Measurements from ENCODE around the gene COG3.
"Not testable (repeated sequence)": the region's sequence is repeated elsewhere in the genome, so short reads cannot be mapped to it uniquely, and the experiment has no call there.

The COG3 gene, protein sequence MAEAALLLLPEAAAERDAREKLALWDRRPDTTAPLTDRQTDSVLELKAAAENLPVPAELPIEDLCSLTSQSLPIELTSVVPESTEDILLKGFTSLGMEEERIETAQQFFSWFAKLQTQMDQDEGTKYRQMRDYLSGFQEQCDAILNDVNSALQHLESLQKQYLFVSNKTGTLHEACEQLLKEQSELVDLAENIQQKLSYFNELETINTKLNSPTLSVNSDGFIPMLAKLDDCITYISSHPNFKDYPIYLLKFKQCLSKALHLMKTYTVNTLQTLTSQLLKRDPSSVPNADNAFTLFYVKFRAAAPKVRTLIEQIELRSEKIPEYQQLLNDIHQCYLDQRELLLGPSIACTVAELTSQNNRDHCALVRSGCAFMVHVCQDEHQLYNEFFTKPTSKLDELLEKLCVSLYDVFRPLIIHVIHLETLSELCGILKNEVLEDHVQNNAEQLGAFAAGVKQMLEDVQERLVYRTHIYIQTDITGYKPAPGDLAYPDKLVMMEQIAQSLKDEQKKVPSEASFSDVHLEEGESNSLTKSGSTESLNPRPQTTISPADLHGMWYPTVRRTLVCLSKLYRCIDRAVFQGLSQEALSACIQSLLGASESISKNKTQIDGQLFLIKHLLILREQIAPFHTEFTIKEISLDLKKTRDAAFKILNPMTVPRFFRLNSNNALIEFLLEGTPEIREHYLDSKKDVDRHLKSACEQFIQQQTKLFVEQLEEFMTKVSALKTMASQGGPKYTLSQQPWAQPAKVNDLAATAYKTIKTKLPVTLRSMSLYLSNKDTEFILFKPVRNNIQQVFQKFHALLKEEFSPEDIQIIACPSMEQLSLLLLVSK

DNA sequence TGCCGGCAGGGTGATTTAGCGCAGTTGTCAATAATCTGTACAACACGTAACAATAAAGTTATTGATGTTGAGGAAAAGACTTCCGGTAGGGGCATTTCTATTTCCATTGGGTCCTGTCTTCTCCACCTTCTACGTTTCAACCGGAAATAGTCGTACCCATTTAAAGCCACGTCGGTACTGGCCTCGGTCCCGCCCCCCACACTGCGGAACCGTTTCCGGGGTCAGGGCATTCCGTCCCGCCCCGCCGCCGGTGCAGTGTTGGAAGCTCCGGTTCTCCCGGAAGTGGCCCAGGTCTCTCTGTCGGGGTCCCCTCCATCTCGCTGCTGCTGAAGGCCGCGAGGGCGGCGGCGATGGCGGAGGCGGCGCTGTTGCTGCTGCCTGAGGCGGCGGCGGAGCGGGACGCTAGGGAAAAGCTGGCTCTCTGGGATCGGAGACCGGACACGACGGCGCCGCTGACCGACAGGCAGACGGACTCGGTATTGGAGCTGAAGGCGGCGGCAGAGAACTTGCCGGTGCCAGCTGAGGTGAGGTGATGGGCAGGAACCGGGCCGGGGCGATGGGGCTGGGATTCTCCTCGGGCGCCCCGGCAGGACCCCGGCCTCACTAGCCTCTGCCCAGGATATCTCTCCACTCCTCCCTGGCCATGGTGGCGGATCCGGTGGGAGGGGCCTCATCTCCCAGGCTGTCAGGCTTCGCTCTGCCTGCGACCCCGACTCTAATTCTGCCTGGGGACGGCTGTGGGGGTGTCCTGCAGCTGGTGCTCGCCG is at the start of gene COG3:
Gene COG3 (plus strand): TSS at position 253 of the 767 bp plus-strand sequence. CDS start 98 bp downstream, at position 351.
- peak; percentile 97 for DNase-seq

DNA sequence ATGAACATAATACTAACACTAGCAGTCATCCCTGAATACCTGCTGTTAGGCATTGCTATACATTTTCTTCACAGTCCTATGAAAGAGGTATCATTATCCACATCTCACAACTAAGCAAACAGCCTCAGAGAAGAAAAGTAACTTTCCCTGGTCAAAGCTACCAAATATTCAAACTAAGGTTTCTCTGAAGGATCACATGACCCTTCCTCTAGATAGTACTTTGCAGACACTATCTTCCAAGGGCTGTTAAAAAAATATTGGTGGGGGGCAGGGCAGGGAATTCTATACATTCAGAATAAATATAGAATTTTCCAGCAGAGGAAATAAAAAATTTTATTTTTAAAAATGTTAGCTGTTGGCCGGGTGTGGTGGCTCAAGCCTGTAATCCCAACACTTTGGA is 49.6 kb upstream of the COG3 start:
- no peak for DNase-seq

DNA sequence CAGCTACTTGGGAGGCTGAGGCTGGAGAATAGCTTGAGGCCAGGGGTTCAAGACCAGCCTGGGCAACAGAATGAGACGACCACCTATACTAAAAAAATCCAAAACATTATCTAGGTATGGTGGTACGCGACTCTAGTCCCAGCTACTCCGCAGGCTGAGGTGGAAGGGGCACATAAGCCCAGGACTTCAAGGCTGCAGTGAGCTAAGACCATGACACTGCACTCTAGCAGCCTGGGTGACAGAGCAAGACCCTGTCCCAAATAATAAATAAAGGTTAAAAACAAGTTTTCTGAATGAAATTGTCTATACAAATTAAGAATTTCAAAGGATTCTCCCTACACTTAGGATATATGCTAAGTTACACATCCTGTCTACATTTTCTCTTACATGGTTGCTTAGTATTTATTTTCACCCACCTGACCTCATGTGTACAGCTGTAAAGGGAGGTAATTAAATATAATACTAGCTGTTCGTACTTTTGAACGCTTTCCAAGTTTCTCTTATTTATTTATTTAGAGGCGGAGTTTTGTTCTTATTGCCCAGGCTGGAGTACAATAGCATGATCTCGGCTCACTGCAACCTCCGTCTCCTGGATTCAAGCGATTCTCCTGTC is 48.1 kb upstream of the COG3 start:
- DNase-seq = peak; percentile 44

DNA sequence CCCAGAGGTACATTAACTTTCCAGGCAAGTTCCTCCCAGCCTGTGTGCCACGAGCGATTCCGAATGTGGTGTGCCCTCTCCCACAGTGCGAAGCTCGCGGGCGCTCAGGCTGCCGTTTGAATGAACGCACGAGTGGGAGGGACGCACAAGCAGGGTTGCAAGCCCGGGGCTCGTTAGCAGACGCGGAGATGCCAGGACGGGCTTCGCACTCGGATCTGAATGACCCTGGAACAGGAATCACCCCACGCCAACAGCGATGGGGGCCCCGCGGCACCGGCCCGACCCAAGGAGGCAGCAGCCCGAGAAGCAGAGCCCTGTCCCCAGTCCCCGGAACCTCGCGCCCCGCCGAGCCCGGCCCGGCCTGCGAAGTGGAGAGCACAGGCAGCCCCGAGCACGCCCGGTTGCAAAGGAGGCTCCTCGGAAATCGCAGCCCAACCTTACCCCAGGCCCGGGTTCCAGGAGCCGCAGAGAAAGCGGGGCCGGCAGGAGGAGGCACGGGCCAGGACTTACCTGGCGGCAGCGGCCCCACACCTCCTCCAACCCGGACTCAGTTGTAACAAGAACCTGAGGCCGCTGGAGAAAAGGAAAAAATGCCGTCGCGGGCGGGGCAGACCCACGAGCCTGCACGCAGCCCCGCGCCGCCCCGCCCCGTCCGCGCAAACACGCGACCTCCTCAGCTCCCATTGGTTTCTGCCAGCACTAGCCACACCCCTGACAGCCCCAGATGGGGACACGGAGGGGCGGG is 46.8 kb upstream of the COG3 start, which contains the start of gene SLC25A30:
Gene SLC25A30 (minus strand): TSS at position 584 of the 745 bp plus-strand sequence. CDS start 6,948 bp downstream, outside the sequence.
- peak; percentile 82 for DNase-seq

DNA sequence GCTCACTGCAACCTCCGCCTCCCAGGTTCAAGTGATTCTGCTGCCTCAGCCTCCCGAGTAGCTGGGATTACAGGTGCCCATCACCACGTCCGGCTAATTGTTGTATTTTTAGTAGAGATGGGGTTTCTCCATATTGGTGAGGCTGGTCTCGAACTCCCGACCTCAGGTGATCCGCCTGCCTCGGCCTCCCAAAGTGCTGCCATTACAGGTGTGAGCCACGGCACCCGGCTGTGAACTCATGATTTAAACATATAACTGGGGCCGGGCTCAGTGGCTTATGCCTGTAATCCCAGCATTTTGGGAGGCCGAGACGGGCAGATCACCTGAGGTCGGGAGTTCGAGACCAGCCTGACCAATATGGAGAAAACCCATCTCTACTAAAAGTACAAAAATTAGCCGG is 45.4 kb upstream of the COG3 start:
- not testable (repeated sequence) for DNase-seq

DNA sequence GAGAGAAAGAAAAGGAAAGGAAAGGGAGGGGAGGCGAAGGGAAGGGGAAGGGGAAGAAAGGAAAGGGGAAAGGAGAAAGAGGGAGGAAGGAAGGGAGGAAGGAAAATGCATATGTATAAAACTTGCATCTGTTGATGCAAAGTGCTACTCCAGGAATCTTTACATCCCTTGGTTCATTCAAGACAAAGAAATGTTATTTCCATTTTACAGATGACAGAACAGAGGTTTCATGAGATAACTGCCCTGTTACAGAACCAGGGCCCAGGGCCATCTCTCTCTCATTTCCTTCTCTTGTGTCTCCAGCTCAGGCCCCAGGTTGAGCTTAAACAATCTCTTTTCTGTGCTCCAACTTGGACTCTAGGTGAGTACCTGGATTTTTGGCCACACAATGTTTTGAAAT is 44.8 kb upstream of the COG3 start:
- DNase-seq = no peak

DNA sequence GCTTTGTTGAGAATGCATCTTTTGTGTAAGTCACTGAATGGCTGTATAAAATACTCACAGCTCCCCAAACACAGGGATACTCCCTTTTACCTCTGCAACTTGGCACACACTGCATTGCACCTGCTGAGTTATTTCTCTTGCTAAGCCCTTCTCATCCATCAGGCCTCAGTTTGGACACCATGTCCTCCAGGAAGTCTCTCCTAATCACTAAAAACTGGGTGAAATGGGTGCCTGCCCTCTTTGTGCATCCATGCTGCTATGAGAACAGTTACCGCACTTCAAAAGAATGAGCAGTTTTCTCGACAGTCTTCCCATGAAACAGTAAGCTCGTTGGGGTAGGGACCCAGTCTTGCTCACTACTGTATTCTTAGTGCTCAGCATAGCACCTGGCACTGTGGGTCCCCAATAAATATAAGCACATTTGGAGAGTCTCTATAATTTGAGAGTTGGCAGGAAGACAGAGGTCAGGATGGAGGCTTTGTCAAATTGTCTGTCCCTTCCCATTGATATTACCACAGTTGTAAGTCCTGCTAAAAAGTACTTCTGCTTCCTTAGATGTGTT is 41.9 kb upstream of the COG3 start:
- DNase-seq = no peak

DNA sequence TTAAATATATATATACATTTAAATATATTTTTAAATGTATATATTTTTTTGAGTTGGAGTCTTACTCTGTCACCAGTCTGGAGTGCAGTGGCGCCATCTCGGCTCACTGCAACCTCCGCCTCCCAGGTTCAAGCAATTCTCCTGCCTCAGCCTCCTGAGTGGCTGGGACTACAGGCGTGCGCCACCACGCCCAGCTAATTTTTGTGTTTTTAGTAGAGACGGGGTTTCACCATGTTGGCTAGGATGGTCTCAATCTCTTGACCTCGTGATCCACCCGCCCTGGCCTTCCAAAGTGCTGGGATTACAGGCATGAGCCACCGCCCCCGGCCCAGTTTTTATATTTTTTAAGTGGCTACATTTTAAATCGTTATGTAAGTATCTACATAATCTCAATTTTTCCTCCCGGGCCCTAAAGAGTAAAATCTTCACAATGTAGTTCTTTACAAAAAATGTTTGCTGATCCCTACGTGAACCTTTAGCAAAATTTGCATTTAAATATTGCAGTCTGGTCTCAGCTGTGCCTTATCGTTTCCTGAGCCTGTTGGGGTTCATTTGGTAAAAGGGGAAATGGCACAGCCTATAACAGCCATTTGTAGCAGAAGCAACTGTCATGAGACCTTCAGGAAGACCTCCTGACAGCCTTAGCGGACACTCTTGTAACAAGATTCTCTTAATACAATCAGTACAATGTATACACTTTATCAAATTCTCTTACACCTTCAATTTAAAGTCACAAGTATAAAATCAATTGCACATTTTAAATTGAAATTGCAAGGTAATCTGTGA is 38.5 kb upstream of the COG3 start:
- DNase-seq = not testable (repeated sequence)

DNA sequence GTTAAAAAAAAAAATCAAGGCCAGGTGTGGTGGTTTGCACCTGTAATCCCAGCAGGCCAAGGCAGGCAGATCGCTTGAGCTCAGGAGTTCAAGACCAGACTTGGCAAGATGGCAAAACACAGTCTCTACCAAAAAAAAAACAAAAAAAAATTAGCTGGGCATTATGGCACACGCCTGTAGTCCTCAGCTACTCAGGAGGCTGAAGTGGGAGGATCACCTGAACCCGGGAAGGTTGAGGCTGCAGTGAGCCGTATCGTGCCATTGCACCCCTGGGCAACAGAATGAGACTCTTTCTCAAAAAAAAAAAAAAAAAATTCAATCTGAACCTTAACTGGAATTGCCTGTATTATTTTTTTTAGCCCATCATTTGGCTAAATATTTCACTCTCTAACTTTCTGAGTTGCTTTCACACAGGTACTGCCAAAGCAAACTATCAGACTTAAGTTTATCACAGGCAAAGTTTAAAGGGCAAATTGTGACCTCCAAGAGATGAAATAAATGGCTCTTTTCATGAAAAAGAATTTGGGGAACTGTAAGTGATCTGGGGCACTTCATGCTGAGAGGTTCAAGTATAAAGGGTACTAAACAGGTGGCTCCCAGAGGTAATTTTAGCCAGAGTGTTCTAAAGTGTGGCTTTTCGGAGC is 31.9 kb upstream of the COG3 start:
- DNase-seq = no peak

DNA sequence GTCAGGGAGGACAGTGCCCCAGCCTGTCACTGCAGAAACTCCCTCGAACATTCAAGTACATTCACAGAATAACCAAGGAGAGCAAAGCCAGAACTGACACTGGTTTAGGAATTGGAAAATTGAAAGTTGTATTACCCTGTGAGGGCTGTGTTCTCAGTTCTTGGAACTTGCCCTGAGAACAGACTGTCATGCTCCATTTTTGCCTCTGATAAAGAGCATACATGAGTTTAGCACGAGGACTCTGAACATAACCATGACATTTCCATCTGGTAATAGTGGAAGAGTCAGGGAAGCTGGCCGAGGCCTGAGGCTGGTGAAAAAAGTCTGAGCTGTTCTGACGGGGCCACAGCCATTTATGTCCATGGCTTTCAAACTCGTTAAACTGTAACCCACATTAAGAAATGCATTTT is 31.4 kb upstream of the COG3 start:
- no peak for DNase-seq

DNA sequence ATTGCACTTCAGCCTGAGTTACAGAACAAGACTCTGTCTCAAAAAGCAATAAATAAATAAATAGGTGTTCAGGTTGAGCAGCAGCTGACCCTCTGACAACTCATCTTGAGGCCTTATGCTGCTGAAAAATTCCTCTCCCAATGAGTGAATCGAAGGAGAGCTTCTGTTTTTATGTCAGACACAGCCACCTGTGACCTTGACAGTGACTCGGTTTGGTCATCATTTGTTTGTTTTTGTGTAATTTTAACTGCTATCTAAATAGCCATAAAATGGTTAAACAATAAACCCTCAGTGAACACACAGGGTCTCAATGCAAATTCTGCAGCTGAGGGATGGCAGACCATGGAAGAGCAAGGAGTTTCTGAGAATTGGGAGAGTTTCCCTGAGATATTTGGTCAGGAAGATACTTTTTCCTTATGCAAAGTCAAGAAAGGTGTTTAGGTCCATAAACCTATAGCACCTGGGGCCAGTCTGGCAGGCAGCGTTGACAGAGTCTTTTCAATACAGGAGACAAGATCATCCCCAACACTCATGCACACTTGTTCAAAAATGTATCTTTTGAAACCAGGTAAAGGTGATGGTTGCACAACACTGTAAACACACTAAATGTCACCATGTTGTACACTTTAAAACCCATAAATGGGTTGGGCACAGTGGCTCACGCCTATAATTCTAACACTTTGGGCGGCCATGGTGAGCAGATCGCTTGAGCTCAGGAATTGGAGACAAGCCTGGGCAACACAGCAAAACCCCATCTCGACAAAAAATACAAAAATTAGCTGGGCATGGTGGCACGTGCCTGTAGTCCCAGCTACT is 30.0 kb upstream of the COG3 start:
- no peak for DNase-seq

DNA sequence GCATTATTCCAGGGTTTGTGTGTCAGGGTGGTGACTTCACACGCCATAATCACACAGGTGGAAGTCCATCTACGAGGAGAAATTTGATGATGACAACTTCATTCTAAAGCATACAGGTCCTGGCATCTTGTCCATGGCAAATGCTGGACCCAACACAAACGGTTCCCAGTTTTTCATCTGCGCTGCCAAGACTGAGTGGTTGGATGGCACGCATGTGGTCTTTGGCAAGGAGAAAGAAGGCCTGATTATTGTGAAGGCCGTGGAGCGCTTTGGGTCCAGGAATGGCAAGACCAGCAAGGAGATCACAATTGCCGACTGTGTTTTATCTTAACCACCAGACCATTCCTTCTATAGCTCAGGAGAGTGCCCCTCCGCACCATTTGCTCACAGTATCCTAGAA is 28.4 kb upstream of the COG3 start:
- DNase-seq = no peak

DNA sequence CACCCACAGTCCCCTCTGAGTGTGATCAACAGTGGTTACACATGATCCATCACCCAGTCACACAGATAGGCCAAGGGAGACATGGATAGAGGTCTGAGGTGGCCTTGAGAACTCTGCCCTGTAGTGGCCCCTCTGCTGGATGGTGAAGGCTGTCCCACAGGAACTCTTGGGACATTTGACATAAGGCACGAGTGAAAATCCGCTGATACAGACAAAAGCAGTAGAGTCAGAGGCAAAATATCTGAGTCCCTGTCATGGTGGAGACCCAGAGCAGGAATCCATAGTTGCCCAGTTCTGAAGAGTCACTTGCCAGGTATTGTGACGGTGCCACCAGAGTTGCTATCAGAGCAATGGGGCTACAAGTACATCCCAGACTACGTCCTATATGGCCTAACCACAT is 27.8 kb upstream of the COG3 start:
- DNase-seq = no peak

DNA sequence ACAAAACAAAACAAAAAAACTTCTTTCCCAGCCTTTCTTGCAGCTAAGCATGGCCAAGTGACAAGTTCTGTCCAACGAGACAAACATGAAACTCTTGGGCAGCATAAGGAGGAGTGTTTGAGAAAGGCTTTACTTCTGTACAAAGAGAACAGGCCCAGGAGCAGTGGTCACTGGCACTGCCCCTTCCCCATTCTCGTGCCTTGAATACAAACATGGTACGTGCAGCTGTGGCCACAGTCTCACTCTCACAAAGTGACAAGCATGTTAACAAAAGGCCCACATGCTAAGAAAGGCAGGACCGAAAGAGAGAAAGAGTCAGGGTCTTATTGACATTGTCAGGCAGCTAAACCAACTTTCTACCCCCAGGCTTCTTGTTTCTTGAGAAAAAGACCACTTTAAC is 26.8 kb upstream of the COG3 start:
- no peak for DNase-seq

DNA sequence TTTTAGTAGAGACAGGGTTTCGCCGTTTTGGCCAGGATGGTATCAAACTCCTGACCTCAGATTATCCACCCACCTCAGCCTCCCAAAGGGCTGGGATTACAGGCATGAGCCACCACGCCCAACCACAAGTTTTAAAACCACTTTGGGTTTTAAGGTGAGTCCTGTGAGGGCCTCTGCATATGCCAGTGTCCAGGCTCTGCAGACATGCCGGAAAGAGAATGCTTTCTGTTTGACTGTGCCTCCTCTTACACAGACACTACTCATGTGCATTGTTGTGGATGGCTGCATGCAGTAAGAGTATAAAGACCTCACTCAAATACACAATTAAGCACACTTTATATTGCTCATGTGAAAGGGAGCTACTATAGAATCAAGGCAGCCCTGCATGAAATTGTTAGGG is 25.7 kb upstream of the COG3 start:
- no peak for DNase-seq

DNA sequence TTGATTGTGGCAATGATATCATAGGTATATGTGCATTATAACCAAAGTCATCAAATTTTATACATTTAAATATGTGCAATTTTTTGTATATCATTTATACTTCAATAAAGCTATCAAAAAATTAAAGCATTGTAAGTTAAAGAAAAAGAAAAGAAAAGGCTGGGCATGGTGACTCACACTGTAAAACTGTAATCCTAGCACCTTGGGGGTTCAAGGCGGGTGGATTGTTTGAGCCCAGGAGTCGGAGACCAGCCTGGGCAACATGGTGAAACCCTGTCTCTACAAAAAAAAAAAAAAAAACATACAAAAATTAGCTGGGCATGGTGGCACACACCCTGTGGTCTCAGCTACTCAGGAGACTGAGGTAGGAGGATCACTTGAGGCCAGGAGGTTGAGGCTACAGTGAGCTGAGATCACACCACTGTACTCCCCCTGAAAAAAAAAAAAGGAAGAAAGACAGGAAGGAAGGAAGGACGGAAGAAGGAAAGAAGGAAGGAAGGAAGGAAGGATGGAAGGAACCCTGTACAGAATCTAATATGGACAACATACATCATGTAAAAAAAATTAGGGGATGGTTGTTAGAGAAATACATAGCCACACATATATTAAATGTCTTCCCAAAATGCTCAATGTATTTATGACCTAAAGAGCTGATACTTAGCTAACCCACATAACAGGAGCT is 24.8 kb upstream of the COG3 start:
- no peak for DNase-seq

DNA sequence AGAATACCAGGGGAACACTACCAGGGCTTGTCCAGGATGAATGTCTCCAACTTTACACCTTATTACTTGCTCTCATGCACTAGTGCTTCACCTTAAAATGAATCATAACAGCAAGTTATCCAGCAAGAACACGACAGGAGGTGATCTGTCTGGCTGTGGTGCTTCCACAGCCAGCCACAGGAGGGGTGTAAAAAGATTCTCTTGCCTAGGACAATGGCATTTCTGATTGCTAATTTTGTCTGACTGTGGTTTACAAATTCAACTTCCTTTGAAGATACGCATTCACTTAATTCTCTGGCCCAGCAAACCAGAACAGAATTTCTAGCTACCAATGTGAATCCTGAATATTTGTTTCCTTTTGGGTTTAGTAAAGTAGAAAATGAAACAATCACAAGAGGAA is 23.1 kb upstream of the COG3 start:
- DNase-seq = no peak

DNA sequence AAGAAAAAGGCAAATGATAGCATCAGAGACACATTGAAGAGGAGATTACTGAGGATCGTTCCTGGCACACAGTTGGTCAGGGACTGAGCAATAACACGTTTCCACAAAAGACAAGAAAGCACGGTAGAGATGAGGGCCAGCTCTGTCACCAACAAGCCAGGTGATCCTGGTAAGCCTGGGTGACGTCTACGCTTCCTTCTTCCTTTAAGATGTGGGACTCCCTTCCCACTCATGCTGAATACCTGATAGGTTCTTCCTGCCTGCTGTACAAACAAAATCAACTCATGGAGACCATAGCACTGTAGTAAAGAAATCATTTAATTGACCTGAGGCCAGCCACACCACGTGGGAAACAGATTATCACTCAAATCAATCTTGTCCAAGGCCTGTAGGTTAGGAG is 19.7 kb upstream of the COG3 start:
- no peak for DNase-seq

DNA sequence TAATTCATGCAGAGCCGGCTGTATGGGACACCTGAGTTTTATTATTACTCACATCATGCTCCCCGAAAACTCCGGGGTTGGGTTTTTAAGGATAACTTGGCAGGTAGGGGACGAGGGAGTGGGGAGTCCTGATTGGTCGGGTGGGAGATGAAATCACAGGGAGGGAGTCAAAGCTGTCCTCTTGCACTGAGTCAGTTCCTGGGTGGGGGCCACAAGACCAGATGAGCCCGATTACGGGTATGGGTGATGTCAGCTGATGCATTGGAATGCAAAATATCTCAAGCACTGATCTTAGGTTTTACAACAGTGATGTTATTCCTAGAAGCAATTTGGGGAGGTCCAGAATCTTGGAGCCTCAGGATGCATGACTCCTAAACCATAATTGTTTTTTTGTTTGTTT is 18.6 kb upstream of the COG3 start:
- DNase-seq = no peak
